Left lung (tissue), 10 donors: Measurements from ENCODE around the gene KIF3C. TPM values are rescaled to one million over a fixed set of nuclear protein-coding genes. Genes with fewer than 3 reads are reported as not detected.
A peak's percentile ranks its signal among the peaks of the same experiment; 100 is the strongest.
"Not testable (repeated sequence)": the region's sequence is repeated elsewhere in the genome, so short reads cannot be mapped to it uniquely, and the experiment has no call there.

Experiments used
- ATAC-seq: fragments of 200-7000 bp; cut with Tn5 transposase; one replicate; pipeline ENCODE4 v1.9.1; 2020; ENCODE audit warnings: moderate library complexity
- DNase-seq, 4 donors: peaks; one replicate each; pipeline ENCODE4 v3.0.0-alpha.2; 2013 to 2020
- H3K27ac ChIP-seq, 2 donors: fragments of 200-600 bp; sonication (generic) in 1 of 2; one replicate each; pipeline versions ENCODE4 v1.5.0 to v1.8.0; 2020 to 2021
- H3K27me3 ChIP-seq, 2 donors: fragments of 200-600 bp; sonication (generic) in 1 of 2; one replicate each; pipeline versions ENCODE4 v1.5.0 to v1.8.0; 2020 to 2021
- H3K36me3 ChIP-seq, 2 donors: fragments of 200-600 bp; sonication (generic) in 1 of 2; one replicate each; pipeline versions ENCODE4 v1.5.0 to v1.8.0; 2020 to 2021
- H3K4me1 ChIP-seq, 2 donors: fragments of 200-600 bp; one replicate each; pipeline ENCODE4 v1.8.0; 2021
- H3K4me3 ChIP-seq, 2 donors: fragments of 200-600 bp; sonication (generic) in 1 of 2; one replicate each; pipeline versions ENCODE4 v1.5.0 to v1.8.0; 2020 to 2021; ENCODE audit warnings: mild to moderate bottlenecking in 1 of 2
- H3K9me3 ChIP-seq, 2 donors: fragments of 200-600 bp; sonication (generic) in 1 of 2; one replicate each; pipeline versions ENCODE4 v1.5.0 to v1.8.0; 2020 to 2021
- intact Hi-C, 2 donors: fragments of 100-400 bp; cut with DNase I; formaldehyde crosslinking; loops; one replicate each; pipeline versions ENCODE4 v1.11.2 to v1.14.2; 2022
- polyA plus RNA-seq, 6 donors: library from polyadenylated mRNA; unstranded; fragments of 120-200 nt; gene quantifications; one replicate each; pipeline ENCODE4 v1.2.1, GENCODE V29; 2013; ENCODE audit not compliant: insufficient read length in 6 of 6
- total RNA-seq, 2 donors: library from RNA; stranded (reverse); fragmentation: NEBNext Ultra II Directional; extraction: Animal tissue kit (Norgen Biotek cat#: 25700); gene quantifications; one replicate each; pipeline ENCODE4 v1.2.1, GENCODE V29; 2021
- TF ChIP-seq, protein P1 (sequence below), 2 donors: fragments of 200-600 bp; sonication (generic) in 1 of 2; IDR thresholded peaks; one replicate each; pipeline versions ENCODE4 v1.5.0 to v1.8.0; 2021; ENCODE audit warnings: antibody characterized with exemption in 2 of 2
- donor health status: DM: no; HTN: yes; CAD: no.
- donor health status: DM: no; HTN: no; CAD: no.

KIF3C gene
- total and polyA plus RNA-seq, 8 donors: 5.4 to 23.1 (median 16.7) TPM

DNA sequence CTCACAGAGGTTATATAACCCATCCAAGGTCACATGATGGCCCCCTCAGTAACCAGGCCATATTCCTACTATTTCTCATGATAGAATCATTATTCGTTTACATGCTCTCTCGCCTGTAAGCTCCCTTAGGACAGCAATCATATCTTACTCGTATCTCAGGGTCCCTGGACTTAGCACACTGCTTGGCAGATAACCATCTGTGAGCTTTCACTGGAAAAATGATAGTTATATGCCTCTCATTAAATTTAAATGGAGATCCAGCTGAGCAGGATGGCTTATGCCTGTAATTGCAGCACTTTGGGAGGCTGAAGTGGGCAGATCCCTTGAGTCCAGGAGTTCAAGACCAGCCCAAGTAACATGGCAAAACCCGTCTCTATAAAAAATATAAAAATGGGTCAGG is 21.9 kb downstream of the KIF3C start:
- H3K4me3 ChIP-seq: no peak overlapping the region
- H3K4me1 ChIP-seq: peaks cover 0 to 28% of the 10 kb centered on the region in 2 donors
- H3K27me3 ChIP-seq: no peaks in the 10 kb centered on the region
- TF ChIP-seq, protein P1, sequence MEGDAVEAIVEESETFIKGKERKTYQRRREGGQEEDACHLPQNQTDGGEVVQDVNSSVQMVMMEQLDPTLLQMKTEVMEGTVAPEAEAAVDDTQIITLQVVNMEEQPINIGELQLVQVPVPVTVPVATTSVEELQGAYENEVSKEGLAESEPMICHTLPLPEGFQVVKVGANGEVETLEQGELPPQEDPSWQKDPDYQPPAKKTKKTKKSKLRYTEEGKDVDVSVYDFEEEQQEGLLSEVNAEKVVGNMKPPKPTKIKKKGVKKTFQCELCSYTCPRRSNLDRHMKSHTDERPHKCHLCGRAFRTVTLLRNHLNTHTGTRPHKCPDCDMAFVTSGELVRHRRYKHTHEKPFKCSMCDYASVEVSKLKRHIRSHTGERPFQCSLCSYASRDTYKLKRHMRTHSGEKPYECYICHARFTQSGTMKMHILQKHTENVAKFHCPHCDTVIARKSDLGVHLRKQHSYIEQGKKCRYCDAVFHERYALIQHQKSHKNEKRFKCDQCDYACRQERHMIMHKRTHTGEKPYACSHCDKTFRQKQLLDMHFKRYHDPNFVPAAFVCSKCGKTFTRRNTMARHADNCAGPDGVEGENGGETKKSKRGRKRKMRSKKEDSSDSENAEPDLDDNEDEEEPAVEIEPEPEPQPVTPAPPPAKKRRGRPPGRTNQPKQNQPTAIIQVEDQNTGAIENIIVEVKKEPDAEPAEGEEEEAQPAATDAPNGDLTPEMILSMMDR (IDR thresholded peaks at IDR 0.05): no peak
- DNase-seq (no peak), ATAC-seq (no peak)
- no peaks in the 10 kb centered on the region for H3K9me3 ChIP-seq
- no peaks in the 10 kb centered on the region for H3K36me3 ChIP-seq
- H3K27ac ChIP-seq: peak overlapping the region in 1 of 2 donors; percentile 71
- intact Hi-C loops: no loop called here

DNA sequence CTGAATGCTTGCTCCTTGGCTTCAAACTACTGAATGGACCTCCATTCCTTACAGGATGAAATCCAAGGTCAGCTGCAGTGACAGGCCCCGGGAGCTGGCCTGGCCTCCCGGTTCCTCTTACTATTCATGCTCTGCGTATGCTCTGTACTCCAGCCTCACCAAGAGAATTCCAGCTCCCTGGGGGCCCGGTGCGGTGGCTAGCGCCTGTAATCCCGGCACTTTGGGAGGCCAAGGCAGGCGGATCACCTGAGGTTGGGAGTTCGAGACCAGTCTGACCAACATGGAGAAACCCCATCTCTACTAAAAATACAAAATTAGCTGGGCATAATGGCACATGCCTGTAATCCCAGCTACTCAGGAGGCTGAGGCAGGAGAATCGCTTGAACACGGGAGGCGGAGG is 23.7 kb downstream of the KIF3C start:
- not testable (repeated sequence) for H3K36me3 ChIP-seq, H3K27ac ChIP-seq, H3K27me3 ChIP-seq, H3K4me3 ChIP-seq, H3K9me3 ChIP-seq, ATAC-seq, DNase-seq
- H3K4me1 ChIP-seq: peaks cover 0 to 28% of the 10 kb centered on the region in 2 donors
- intact Hi-C loops: loop anchor here in 1 of 2 donors (10.0 kb wide), 1 partner anchor 186 kb away; no protein-coding TSS in a partner anchor

DNA sequence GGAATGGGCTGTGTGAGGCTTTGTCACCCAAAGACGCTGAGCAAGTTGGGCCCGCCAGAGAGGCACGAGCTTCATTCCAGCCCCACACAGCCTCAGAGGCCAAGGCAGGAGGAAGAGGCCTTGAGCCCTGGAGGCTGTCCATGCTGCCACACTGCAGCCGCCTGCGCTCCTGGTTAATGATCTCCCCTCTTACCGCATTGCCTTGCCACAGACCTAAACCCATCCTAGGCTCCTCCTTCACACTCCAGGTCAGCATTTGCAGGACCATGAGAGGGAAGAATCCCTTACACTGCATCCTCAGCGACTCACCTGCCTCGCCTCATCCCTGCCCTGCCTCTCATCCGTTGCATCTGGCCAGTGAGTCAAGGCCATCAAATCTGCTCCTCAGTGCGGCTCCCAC is 24.6 kb downstream of the KIF3C start:
- Histone ChIP-seq H3K36me3 (no peaks in the 10 kb centered on the region), H3K4me1 (peaks cover 0 to 28% of the 10 kb centered on the region in 2 donors), H3K27me3 (no peaks in the 10 kb centered on the region), H3K4me3 (no peak overlapping the region), H3K27ac (no peak overlapping the region), H3K9me3 (no peaks in the 10 kb centered on the region)
- ATAC-seq (no peak), DNase-seq (no peak)
- TF ChIP-seq, protein P1 (IDR thresholded peaks at IDR 0.05): no peak
- intact Hi-C loops: loop anchor here in 1 of 2 donors (10.0 kb wide), 1 partner anchor 187 kb away; no protein-coding TSS in a partner anchor

DNA sequence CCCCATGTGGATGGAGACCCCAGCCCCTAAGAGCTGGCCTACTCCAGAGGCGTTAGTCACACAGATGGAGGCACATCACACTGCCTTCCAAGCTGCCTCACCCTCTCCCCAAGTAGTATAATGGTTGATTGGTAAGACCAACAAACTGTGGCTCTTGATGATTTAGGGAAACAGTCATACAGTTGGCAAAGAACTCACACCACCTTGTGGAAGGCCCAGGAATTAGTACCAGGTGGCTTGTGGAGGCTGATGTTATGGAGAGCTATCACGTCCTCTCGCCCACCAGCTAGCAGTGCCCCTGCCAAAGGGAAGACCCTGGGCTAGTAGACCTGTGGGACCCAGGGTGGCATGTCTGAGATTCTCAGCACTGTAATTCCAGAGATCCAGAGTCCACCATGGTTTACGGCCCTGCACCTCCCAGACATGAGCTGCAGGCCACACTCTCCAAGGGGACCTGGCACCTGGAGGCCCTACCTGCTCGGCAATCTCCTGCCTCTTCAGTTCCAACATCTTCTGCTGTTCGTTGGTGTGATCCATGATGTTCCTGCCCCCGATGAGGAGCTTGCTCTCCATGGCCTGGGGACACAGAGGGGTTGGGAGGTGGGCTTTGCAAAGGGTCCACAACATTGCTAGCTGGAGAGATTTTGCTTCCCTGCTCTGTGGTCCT is 26.3 kb downstream of the KIF3C start:
- no peaks in the 10 kb centered on the region for H3K27me3 ChIP-seq
- no peak for DNase-seq
- no peaks in the 10 kb centered on the region for H3K9me3 ChIP-seq
- no peak for ATAC-seq
- TF ChIP-seq, protein P1 (IDR thresholded peaks at IDR 0.05): no peak
- H3K27ac ChIP-seq: no peak overlapping the region
- H3K4me3 ChIP-seq: no peak overlapping the region
- no peaks in the 10 kb centered on the region for H3K36me3 ChIP-seq
- peaks cover 0 to 18% of the 10 kb centered on the region in 2 donors for H3K4me1 ChIP-seq
- intact Hi-C loops: loop anchor here in 1 of 2 donors (10.0 kb wide), 1 partner anchor 189 kb away; no protein-coding TSS in a partner anchor

DNA sequence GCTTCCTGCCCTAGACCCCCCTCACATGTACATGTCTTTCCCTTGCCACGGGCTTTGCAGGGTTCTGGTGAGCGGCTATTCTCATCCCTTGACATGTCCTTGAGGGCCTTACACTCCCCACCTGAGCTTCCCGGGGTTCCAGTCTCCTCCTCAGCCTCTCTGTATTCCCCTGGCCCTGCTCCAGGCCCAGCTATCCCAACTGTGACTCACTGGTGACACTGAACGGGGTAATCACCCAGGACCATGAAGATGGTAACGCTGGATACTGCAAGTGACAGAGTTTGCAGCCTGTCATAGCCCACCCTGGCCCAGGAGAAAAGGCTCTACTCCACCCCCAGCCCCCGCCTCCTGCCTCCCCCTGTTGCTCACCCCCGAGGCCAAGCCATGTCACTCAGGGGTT is 27.3 kb downstream of the KIF3C start:
- Histone ChIP-seq H3K27ac (no peak overlapping the region), H3K4me1 (peaks cover 0 to 9% of the 10 kb centered on the region in 2 donors), H3K4me3 (no peak overlapping the region), H3K36me3 (no peaks in the 10 kb centered on the region), H3K27me3 (no peaks in the 10 kb centered on the region), H3K9me3 (no peaks in the 10 kb centered on the region)
- intact Hi-C loops: loop anchor here in 1 of 2 donors (10.0 kb wide), 1 partner anchor 190 kb away; no protein-coding TSS in a partner anchor
- DNase-seq (no peak), ATAC-seq (no peak)
- TF ChIP-seq, protein P1 (IDR thresholded peaks at IDR 0.05): no peak
